GM21447 (cell line): Measurements from ENCODE around the gene PIK3R4.

Source experiments
- ATAC-seq: cut with Tn5 transposase; IDR thresholded peaks from one replicate; pipeline ENCODE4 v1.9.1; 2021; ENCODE audit not compliant: unreplicated experiment

Gene PIK3R4

DNA sequence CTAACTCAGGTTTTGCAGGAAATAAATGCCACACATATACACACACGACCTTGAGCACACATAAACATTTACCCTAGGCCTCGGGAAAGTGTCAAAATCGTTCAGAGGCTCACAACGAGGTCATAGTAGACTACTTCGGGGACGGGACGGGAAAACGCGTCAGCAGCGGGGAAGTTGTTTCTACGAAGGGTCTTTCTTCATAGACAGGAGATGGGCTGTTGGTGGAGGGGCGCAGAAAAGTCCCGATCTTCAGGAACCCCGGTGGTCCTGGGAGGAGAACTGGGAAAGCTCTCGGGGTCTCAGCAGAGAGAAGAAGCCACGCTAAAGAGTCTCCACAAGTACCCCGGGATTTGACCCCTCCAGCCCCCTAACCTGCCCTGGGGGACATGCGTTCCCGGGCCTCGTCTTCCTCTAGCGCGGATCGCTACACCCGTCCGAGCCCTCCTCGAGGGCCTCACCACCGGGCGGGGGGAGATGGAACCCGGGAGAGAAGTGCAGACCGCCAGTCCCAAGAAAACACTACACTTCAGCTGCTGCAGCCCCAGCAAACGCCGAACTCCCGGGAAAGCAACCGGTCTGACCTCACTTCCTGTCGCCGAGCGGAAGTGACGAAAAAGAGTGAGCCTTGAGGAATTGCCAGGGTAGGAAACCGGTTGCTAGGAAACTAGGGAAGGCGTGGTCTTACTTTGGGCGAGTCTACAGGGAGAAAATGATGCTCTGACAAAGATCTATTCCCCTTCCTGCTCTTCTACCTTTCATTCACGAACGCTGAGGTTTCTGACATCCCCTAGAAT lies at the start of gene PIK3R4:
Gene PIK3R4, minus strand, starts transcription at position 584 of the 794 bp plus-strand sequence. CDS start 1,611 bp downstream, outside the sequence.
- ATAC-seq = peak; percentile 92

DNA sequence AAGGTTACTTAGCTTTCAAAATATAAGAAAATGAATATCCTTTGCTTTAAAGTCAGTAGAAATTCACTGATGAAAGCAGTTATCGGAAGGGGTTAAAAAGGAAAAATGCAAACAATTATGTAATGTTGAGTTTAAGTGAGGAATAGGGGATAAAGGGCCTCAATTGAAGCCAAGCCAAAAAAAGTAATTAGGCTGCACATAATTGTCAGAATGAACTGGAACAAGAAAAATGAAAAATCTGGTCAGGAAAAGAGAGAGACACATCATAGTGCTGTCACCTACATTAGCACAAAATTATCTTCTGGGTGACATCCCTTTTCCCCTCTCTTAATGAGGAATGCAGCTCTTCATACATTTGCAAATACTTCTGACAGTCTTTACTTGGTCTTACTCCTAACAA lies 48.8 kb upstream of the PIK3R4 start:
- no peak for ATAC-seq

DNA sequence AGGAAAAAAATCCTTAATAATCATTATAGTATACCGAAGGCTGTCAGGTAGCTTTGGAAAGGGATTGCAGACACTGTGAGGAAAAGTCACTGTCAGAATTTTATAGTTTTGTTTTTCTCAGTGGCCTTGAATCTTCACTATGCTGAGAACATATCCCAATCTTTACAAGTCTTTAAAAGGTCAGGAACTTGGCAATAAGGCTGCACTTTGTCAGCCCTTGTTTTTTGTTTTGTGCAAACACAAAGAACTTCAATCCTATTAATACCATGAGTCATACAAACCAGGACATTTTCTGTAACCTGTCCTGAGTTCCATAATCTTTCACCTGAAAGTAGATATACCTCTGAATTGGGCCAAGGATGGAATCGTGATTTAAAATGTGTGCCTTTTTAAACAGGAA lies 45.6 kb upstream of the PIK3R4 start:
- no peak for ATAC-seq

DNA sequence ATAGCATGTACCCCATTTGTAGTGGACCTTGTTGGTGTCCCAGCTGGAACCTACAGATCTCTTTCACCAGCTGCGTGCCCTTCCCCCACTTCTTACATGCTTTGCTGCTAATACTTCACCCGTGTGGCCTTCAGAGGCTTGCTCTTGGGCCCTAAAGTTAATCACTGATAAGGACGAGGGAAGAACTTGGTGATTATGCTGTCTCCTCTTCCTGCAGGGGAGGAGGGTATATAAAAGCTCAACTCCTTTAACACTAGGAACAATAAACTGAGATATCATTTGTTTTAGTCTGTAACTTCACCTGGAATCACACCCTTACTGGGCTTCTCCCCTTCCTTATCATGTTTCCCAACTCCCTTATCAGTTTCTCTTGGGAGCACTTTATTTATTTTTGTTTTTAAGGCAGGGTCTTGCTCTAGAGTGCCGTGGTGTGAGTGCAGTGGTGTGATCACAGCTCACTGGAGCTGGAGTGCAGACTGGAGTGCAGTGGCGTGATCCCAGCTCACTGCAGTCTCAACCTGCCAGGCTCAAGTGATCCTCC lies 43.2 kb upstream of the PIK3R4 start:
- ATAC-seq = no peak

DNA sequence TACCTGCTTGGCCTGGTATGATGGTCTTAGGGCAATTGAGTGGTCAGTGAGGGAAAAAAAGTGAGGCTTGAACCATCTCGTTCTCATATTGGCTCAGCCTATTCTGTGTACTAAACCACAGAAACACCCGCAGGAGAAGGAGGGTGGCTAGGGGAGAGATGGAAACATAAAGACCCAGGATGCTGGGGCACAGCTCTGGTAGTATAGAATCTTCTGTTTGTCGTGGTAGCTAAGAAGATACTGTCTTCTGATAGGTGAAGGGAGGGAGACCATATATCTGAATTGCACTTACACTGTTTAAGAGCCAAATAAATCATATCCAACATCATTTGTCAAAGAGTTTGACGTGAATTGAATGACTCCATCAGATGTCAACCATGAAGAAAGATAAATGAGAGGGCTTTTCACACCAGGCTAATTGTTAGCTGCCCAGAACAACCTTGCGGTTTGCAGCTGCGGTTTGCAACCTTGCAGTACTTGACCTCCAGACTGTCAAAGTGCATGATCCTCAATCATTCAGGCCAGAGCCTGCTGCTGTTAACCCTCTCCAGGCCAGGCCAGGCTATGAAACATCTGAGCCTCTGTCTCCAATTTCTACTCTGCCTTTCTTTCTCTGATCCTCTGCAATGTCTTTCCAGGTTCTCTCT lies 40.9 kb upstream of the PIK3R4 start:
- no peak for ATAC-seq

DNA sequence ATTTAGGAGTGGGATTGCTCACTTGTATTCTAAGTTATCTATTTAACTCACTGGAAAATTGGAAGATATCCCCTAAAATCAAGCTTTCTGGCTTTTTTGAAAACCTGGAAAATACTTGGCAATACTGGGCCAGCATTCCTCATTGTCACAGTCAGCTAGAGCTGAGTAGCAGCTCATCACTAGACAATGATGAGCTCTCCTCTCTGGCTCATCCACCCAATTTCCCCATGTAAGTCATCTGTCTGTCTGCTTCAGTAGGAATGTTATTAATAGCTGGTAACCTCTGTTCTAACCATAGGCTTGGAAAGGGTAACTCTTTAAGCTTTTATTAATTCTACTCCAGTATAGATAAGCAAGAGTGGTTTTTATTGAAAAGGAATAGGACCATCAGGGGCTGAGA lies 39.7 kb upstream of the PIK3R4 start:
- no peak for ATAC-seq

DNA sequence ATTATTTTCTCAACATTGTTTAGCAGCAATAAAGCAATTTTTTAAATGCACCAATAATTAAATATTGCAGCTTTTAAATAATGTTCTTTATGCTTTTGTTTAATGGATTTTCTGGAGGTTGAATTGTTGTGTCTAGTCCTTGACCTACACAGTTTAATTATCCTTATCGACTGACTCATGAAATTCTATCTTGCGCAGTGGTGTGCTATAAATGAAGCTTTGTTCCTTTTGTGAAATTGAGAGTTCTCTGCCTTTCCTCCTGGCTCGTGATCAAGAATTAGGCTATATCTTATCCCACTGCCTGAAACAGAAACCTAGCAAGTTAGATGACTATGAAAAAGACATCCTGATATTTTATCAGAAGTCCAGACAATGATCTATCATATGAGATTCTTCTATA lies 37.0 kb upstream of the PIK3R4 start:
- ATAC-seq = no peak

DNA sequence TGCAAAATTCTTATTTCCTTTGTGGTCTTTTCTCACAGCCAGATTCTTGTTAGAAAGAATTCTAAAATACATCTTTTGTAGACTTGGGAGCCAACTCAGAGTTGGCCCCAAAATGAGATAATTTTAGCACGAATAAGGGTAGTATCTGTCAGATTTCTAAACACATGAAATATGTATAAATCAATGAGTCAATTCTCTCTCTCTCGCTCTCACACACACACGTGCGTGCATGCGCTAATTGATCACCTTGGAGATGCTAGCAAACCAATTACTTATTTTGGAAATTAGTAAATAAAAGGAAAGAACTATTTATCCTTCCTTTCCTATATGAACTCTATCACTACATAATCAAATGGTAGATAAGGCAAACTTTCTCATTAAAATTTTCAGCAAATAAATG lies 32.9 kb upstream of the PIK3R4 start:
- no peak for ATAC-seq

DNA sequence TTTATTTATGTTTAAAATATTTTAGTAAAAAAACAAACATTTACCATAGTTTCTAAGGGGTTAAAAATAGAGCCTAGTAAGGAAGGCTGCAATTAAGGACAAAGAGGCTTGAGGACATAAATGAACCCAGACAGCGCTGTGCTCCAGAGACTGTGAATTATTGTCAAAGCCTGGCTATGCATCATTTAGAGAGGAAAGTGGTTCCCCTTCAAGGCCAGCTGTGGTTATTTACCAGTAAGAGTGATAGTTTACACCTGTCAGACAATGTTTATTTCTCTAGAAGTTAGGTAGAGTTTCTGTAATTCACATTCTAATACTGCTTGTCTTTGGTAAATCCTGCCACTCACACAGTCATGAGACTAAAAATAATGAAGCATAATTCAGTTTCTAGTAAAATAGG lies 32.4 kb upstream of the PIK3R4 start:
- ATAC-seq = peak; percentile 91

DNA sequence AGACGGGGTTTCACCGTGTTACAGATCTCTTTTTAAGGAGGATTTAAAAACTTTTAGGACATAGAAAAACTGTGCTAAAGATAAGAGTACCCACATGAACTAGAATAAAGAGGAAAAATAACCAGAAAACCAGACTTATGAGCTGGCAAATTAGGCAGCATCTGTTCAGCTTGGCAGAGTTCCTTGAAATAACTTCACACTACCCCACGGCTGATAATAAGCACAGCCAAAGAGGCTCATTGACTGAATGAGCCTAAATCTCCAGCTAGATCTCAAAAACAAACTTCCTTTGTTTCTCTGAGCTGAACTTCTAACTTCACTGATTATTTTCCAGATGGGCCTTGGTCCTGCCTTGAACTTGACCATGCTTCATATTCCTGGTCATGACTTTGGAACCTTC lies 26.7 kb upstream of the PIK3R4 start:
- no peak for ATAC-seq

DNA sequence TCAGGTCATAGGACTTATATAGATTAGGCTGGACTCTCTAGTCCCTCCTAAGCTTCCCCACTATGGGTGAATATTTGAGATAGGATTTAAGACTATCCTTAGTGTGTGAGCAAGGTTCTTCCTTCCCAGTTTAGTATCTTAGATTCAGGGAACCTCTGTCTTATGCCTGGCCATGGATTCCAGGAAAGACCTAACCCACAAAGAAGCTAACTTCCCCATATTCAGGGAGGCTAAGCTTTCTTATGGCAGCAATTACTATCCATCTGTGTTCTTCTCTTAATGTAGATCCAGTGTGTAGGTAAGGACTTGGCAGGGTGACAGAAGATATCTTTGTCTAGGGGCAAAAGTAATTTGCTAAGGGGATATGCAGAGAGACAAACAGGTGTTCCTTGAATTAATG lies 25.5 kb upstream of the PIK3R4 start:
- ATAC-seq = no peak

DNA sequence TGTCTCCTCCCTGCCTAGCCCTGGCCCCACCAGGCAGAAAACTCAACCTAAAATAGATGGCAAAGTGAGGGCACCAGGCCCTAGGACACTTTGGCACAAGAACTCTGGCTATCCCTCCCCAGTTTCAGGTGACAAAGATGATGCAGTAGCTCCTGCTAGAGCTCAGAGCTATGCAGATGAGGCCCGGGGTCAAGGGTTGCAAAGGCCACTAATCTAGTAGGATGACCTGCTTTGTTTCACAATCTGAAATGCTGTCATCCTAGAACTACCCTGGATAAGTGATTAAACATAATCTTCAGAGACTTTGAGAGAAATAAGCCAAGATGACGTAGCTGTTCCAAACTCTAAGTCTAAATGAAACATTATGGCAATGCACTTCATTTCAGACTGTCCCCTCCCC lies 24.0 kb upstream of the PIK3R4 start:
- no peak for ATAC-seq

DNA sequence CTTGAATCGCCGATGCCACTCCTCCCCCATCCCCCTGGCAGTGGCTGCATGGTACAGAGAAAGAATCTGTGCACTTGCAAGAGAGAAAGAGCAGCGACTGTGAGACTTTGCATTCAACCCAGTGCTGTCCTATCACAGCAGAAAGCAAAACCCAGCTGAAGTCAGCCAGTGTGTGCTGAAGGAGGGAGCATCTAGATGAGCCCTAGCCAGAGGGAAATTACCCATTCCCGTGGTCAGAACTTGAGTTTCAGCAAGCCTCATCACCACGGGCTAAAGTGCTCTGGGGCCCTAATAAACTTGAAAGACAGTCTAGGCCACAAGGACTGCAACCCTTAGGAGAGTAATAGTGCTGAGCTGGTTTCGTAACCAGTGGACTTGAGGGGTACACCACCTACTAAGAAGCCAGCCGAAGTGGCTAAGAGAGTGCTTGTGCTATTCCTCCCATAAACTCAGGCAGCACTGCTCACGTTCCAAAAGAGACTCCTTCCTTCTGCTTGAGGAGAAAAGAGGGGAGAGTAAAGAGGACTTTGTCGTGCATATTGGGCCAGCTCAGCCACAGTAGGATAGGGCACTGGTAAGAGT lies 15.2 kb upstream of the PIK3R4 start:
- ATAC-seq = peak; percentile 55

DNA sequence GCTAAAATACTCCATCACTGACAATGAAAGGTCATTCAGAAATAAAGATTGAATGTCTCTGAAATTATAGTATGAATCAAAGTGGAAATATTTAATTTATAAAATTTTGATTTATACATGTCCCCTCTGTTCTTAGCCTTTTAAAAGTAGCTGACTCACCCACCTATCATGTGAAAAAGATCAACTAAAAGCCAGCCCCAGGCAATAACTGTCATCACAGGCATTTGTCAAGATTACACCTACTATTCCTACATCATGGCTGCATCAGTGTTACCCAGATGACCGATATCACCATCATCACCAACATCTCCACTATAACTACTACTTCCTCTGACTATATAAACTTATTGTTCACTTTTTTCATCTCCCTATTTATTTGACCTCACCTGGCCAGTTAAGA lies 14.3 kb upstream of the PIK3R4 start:
- ATAC-seq = no peak

DNA sequence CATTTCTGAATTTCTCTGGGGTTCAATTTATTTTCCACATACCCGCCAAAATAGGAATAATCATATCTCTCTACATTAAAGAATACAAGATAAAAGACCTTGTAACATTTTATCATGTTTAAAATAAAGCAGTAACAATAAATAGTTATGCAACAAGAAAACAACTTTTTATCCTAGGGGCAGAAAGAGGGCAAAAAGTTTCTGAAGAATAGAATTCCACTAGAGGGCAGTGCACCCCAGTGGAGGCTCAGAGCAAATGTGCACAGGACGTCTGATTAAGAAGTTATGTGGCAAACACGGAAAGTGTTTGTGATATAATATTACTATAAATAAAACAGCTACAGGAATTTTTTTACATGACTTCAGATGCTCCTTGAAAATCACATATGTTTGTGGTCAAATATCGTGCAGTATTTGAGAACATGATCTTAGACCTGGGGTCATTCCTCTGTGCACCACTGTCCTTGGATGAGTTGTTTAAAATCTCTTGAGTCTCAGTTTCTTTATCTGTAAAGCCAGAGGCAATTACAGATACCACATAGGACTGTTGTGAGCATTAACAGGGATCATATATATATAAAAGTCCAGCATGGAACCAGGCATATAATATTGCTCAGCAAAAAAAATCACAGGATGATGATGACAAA lies 13.2 kb upstream of the PIK3R4 start:
- peak; percentile 71 for ATAC-seq

DNA sequence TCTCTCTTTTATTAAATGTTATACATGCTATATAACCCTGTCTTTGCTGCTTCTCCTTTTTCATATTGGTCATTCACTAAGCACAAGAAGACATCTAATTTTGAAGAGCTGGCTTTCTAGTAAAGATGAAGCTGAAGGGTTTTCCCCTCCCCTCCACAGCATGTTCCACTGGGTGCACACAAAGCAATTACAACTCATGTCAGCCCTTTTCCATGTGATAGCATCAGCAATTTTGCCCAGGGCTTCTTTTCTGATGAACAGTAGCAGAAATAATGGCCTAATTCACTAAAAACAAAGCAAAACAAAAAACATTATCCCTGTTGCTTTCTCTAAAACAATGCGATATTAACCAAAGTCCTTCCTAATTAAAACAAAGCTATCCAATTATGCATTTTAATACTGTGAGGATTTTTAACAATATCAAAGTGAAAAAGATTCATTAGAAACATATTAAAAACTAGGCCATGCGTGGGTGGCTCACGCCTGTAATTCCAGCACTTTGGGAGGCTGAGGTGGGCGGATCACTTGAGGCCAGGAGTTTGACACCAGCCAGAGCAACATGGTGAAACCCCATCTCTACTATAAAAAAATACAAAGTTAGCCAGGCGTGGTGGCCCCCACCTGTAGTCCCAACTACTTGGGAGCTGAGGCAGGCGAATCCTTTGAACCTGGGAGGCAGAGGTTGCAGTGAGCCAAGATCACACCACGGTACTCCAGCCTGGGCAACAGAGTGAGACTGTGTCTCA lies 12.2 kb upstream of the PIK3R4 start:
- ATAC-seq = no peak

DNA sequence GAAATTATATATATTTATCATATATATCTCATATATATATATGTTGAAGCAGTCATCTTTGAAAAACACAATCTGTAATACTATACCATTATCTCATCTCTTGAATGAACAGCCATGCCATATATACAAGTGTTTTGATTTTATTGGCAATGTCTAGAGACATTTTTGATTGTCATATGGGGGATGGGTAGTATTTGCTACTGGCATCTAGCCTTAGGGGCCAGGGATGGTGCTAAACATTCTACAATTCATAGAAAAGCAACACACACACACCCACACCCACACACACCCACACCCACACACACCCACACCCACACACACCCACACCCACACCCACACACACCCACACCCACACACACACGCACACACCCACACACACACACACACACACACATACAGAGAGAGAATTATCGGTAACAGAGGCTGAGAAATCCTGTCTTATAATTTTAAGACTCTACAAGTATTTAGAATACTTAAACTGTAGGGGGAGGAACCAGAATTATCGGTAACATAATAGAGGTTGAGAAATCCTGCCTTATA lies 11.1 kb upstream of the PIK3R4 start:
- ATAC-seq = no peak

DNA sequence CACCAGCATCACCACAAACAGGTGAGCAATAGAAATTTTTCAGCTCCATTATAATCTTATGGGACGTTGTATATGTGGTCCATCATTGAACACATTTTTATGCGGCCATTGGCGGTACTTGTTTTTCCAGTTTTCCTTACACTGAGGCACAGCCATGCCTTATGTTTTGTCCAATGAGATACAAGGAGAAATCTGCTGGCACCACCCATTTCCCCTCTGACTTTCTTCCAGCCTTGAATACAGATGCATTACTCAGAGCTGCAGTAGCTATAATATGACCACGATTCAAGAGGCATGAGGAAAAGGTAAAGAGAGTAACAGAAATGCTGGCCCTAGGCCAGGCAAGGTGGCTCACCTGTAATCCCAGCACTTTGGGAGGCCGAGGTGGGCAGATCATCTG lies 9.0 kb upstream of the PIK3R4 start:
- no peak for ATAC-seq

DNA sequence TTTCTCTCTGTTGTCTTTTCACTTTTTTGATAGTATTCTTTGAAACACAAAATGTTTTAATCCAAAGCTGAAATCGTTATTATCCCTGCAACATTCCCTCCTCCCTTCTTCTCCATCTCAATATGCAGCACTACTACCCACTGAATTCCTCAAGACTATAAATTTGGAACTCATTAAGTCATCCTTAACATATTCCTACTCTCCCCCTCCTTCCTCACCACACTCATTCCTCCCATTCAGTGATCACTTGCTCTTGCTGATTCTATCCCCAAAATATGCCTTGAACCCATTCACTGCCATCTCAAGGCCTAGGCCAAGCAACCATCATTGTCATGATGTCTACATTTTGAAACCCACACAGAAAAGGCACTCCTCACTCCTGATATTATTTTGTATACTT lies 2.4 kb upstream of the PIK3R4 start:
- ATAC-seq = no peak

DNA sequence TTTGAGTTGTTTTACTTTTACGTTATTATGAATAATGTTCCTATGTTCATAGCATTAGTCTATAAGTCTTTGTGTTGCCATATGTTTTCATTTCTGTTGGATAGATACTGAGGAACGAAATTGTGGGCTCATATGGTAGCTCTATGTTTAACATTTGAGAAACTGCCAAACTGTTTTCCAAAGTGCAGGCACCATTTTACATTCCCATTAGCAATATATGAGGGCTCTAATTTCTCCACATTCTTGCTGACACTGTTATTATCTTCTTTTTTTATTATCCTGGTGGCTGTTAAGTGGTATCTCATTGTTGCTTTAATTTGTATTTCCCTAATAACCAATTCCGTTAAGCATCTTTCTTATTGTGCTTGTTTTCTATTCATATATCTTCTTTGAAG lies 1.8 kb upstream of the PIK3R4 start:
- ATAC-seq = no peak

DNA sequence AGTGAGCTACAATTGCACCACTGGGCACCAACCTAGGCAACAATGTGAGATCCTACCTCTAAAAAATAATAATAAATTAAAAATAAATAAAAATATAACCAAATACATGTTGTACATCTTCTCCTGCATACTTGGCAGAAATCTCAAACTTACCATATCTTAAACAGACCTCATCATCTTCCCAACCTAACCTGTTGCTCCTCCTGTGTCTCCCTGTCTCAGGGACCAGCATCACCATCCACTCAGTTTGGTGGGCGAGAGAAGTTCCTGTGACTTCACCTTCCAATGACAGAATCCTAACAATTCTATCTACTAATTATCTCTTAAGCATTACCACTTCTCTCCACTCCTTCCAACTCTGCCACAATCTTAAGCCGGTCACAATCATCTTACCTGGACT lies 3.3 kb downstream of the PIK3R4 start:
- ATAC-seq = no peak
